C4-2B (cell line): Measurements from ENCODE around the gene SCAPER.

Experiments
- CTCF ChIP-seq: fragments of 450-650 bp; conservative IDR thresholded peaks from 2 replicates; pipeline ENCODE4 v1.5.1; 2017; ENCODE audit warnings: mild to moderate bottlenecking
- ZFX ChIP-seq: fragments of 450-650 bp; IDR thresholded peaks from 2 replicates; pipeline ENCODE4 v1.6.1; 2017

DNA sequence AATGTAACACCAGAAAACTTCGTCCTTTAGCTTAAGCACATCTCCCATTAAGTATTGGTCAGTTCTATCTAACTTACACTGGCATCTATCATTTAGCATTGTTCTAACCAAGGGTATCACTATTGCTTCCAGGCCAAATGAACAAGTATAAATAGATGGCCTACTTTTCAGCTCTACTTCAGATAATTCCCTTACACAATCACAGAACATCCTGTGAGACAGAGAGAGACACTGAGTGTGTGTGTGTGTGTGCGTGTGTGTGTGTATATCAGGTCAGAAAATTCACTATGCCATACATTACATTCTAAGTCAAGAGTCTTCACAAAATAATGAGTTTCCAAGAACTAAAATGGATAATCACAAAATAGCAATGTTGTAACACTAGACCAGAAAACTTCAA lies 39.1 kb downstream of the SCAPER start:
- TF ChIP-seq CTCF = no peak
- no peak for TF ChIP-seq ZFX
